NCI-H774 (cell line): ENCODE data around the gene RFX4.
A peak's percentile ranks its signal among the peaks of the same experiment; 100 is the strongest.

Source experiments
- DNase-seq: peaks from one replicate; lab custom pipeline; 2025; lab: John Stamatoyannopoulos, UW

The RFX4 gene

DNA sequence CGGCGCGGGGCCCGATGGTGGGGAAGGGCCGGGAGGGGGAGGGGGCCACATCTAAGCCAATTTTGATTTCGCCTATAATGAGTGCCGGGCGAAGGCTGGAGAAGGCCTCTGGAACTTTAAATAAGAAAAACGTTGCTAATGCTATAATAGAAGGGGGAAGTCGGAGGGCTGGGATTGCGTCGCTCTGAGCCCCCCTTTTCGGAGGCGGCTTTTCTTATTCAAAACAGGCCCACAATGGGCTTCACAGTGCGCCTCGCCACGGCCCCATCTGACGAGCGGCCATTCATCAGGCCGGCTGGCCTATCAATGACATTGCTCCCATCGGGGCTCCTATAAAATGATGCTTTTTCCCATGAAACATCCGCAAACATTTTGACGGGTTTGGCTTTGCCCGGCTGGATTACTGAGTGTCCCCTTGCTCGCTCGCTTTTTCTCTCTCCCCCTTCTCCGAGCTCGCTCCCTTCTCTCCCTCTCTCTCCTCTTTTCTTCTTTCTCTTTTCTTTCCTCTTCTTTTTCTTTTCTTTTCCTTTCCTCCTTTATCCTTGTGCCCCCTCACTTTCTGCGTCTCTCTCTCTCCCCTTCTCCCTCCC lies at the start of gene RFX4:
Gene RFX4 (plus strand): TSS at position 364 of the 590 bp plus-strand sequence. CDS start 317 bp downstream, outside the sequence.
- DNase-seq: peak; percentile 29

- DNase-seq: no peak
These were observed 41.6 kb upstream of the RFX4 start for GRCh38 chr12:106541201-106541600.

DNA sequence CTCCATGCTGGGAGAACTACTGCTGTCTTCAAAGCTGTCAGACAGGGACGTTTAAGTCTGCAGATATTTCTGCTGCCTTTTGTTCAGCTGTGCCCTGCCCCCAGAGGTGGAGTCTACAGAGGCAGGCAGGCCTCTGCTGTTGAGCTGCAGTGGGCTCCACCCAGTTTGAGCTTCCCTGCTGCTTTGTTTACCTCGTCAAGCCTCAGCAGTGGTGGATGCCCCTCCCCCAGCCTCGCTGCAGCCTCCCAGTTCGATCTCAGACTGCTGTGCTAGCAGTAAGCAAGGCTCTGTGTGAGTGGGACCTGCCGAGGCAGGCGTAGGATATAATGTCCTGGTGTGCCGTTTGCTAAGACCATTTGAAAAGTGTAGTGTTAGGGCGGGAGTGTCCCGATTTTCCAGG lies 31.4 kb upstream of the RFX4 start:
- no peak for DNase-seq

DNA sequence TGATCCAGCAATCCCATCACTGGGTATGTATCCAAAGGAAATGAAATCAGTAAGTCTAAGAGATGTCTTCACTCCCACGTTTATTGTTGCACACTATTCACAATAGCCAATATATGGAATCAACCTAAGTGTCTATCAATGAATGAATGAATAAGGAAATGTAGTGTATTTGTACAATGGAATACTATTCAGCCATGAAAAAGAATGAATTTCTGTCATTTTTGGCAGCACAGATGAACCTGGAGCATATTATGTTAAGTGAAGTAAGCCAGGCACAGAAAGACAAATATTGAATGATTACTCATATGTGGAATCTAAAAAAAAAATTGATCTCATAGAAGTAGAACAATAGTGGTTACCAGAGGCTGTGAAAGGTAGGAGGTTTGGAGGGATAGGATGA lies 30.6 kb upstream of the RFX4 start:
- DNase-seq: no peak

DNA sequence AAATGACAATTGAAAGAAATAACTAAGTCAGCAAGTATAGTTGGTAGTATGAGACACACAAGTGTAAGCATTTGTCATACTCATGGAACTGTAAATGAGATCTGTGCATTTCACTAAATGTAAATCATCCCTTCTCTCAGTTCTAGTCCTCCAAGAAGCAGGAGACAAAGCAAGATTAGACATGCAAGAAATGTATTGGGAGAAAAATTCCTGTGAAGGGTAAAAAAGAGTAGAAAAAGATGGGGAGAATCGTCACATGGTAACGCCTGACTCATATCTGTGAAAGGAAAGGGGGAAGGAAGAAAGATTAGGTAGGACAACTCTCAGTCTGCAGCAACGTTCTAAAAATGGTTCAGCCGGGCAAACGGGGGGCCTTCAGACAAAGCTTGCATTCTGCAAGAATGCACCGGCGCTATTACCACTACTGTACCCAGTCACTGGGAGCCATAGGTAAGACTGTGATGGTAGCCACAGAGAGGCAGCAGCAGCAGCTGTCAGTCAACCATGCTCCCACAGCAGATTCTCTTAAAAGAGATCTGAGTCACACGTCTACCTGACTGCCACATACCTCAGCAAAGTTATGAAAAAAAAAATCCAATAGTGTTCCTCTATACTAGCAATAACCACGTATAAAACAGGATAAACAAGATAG lies 18.0 kb upstream of the RFX4 start:
- DNase-seq: no peak

GRCh38 chr12:106566771-106567170 lies 16.0 kb upstream of the RFX4 start:
- DNase-seq: no peak

GRCh38 chr12:106573239-106573638 lies 9.6 kb upstream of the RFX4 start:
- DNase-seq: no peak

GRCh38 chr12:106576848-106577247 lies 6.0 kb upstream of the RFX4 start:
- no peak for DNase-seq

DNA sequence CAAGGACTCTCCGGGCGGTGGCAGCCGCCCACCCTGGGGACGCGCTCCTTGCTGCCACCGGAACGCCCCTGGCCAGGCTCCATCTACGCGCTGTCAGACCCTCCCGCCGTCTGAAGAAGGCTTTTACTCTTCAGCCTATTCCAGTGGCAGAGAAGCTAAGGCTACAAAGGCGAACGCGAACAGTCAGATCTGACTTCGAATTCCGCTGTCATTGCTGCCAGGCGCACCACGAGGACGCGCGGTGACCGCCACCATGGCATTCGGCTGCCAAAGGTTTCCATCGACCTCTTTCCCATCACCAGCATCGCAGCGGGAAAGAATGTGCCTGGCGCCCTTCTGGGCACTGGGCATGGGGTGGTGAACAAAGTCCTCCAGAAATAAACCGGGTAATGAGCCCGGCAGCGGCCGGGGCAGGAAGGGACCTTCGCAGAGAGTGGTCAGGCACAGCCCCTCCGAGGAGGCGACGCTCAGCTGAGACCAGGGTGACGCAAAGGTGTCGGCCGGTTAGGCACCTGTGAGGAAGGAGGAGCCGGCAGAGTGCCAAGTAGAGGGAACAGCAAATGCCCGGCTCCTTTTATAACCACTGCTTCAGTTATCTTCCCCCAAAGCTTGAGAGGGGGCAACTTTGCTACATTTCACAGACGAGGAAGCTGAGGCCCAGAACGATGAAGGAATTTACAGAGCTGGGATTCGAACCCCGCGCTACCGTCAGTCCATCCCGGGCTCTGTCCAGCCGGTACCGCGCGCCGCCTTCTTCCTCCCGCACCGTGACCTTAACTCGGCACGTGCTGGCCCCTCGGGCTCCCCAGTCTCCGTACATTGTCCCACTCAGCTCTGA lies 1.9 kb upstream of the RFX4 start:
- DNase-seq: no peak

- no peak for DNase-seq
These were observed 1.1 kb upstream of the RFX4 start for GRCh38 chr12:106581543-106582248.

DNA sequence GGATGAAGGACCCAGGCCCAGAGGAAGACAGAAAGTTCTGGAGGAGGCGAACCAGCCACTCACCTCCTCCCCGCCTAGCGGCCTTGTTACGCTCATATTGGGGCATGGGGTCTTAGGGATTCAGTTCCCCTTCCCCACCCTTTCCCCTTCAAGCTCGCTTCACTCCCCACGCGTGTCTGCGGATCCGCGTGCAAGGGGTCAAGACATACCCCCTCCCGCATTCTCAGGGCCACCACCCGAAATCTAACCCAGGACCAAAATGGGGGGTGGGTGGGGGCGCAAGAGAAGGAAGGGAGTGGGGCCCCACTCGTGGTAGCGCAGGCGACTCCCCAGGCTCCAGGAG lies 584 bp upstream of the RFX4 start:
- DNase-seq: no peak

DNA sequence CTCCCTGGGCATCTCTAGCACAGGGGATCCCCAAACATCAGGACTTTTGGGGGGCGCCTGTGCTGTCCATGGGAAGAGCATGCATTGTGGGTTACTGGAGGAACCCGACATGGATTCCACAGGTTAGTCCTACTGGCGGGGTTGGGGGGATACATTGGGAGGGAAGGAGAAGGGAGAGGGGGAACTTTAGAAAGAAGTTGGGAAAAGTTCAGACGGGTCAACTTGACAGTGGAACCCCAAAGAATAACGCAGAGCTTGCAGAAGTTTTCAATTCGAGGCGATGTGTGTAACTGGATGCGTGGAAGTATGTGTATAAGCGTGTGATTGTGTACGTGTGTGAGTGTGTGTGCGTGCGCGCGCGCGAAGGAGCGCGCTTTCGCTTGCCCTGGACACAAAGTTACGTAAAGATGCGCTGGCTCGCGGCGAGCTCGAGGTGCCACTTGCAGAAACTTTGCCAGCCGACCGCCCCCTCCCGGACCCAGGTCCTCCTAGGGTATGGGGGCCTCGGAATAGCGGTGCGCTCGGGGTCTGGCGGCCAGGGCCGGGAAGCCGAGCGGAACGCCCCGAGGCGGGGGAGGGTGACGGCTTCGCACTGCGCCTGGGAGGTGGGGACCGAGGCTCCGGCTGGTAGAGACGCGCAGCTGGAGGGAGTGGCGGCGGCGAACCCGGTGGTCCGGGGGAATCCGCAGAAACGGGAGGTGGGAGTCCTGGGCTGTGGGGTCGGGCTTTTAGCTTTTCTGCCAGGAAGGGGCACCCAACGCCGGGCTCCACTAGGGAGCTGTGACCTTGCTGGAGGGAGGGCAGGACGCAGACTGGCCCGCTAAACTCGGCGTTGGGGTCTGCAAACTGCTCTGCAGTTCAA lies 669 bp downstream of the RFX4 start:
- peak; percentile 32 for DNase-seq

DNA sequence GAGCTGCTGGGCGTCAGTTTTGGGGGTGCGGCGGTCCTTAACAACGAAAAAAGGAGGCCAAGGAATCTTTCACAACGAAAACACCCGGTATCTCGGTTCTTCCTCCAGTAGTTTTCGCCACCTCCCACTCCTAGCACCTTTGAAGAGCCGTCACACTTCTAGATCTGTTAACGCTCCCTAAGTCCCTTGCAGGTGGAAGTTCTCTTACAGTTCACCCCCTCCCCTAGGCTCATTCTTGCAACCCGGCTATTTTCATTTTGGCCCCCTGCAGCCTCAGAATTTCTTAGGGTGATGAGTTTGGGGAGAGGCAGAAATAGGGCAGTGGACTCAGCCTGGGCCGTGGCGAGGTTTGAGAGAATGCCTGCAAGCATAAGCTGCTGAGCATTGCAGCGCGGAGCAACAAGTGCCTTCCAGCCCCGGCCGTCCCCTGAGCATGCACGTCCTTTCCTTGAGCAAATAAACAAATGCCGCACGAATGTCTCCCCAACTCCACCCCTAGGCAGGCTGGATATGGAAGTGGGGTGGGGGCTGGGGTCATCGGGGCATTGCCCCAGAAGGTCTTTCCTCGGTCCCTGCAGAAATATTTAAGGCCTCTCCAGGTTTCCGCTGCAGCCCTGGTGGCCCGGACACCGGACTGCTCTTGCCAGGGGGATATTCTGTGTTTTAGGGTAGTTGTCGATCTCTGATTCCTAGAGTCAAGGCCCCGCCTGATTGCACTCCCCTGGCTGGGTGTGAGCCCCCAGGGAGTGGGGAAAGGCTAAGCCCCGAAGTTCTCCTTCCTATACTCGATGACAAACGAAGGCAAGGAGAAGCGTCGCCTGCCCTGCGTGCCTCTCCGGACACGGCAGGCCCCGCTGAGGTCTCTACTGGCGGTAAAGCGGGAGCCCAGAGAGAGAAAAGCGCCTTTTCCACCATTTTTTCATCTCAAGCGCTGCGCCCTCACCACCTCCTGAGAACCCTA lies 1.6 kb downstream of the RFX4 start:
- no peak for DNase-seq

DNA sequence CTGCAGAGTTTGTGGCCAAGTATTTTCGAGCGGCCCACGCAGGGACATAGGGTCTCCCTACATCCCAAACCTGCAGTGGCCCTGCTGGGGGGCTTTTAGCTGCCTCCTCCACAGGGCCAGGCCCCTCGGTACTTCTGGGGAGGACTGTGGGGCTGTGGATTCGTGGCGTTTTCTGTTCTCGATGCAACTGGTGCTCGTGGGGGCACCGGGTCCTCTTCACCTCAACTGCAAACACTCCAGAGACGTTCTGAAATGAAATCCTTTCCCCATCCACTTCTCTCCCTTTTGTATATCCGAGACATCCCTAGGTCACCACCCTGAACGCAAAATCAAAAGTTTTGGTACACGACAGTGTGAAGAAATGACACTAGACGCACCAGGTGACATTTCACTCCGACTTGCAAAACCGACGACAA lies 2.3 kb downstream of the RFX4 start:
- DNase-seq: no peak

- peak; percentile 17 for DNase-seq
These were observed 2.9 kb downstream of the RFX4 start for GRCh38 chr12:106585521-106586277.

- no peak for DNase-seq
These were observed 3.5 kb downstream of the RFX4 start for GRCh38 chr12:106586278-106586802.

DNA sequence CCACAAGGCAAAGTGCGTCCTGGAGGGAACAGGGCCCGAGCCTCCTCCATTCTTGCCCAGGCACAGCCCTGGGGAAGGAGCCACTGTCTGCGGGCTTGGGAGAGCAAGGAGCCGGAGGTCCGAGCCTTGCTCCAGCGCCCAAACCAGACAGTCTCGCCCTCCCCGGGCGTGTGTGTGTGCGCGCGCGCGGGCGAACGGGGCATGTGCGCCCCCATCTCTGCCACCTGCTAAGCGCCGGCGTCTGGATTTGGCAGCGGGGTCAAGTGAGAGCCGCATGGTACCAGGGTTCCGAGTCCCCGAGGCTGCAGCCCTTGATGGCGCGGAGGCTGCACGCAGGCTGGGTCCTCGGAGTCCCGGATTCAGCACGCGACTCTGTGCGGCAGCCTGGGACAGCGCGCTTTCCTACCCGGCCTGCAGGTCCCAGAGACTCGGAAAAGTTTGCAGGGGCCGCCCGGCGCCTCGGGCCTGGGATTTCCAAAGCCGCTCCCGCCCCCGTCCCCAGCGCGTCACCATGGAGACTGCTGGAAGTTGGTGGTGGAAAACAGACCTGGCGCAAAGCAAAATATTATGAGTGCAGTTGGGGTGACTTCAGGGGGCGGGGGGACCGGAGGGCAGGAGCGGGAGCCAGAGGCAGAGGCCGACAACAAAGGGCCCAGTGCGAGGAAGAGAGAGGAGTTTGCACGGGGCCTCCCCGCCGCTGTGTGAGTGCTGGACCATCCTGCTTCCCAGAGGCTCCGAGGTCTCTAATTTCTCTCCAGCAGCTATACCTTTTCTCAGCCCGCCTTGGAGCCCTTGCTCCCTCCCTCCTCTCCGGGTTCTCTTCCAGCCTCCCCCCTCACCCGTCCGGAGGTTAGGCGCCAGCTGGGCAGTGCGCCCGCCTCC lies 4.2 kb downstream of the RFX4 start:
- no peak for DNase-seq

DNA sequence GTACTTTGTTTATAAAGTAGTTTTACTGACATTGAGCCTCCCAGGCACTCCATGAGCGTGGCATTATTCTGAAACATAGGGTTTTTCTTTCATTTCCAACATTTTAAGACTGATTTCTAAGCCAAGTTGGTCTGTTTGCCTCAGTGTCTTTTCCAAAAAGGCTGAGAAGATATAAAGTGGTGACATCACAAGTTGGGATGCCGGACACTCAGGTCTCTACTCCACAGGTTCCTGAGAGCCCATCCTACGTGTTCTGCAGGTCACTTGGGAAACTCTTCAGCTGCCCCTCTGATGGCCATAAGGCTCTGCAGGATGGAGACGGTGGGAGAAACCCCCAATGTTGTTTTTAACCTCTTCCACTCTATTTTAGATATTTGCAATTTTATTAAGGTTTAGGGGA lies 6.0 kb downstream of the RFX4 start:
- DNase-seq: no peak
